A549 (cell line): ENCODE data around the gene TOM1L2.

Experiments
- CBX8 ChIP-seq: fragments of 200-600 bp; sonication (generic); IDR thresholded peaks from 2 replicates; pipeline ENCODE4 v1.6.1; 2016
- CHD2 ChIP-seq: fragments of 150-350 bp; IDR thresholded peaks from 2 replicates; pipeline ENCODE4 v1.6.1; 2014; ENCODE audit warnings: low read length; ENCODE audit not compliant: partially characterized antibody
- CTCF ChIP-seq: fragments of >200 bp; sonication (Bioruptor Twin); formaldehyde crosslinking; IDR thresholded peaks from 3 replicates; pipeline ENCODE4 v1.5.1; 2016
- ESRRA ChIP-seq: fragments of 150-350 bp; IDR thresholded peaks from 2 replicates; pipeline ENCODE4 v1.6.1; 2014; ENCODE audit warnings: mild to moderate bottlenecking, low read length, borderline replicate concordance
- MAX ChIP-seq: IDR thresholded peaks from 2 replicates; pipeline ENCODE4 v1.6.1; 2012
- RCOR1 ChIP-seq: fragments of 150-350 bp; IDR thresholded peaks from 2 replicates; pipeline ENCODE4 v1.6.1; 2014; ENCODE audit warnings: antibody characterized with exemption, low read length, low read depth
- ZNF302 ChIP-seq: fragments of 250-450 bp; sonication (Bioruptor Pico); IDR thresholded peaks from 2 replicates; pipeline ENCODE4 v1.9.0; 2021; ENCODE audit warnings: inconsistent platforms, mild to moderate bottlenecking, moderate library complexity
- TF ChIP-seq, protein P1 (sequence below): fragments of 200-600 bp; sonication (generic); IDR thresholded peaks from 2 replicates; pipeline ENCODE4 v1.6.1; 2016; ENCODE audit warnings: antibody characterized with exemption, mild to moderate bottlenecking, moderate library complexity

GRCh38 chr17:17970699-17971430 is 1.3 kb downstream of the TOM1L2 start:
- no peak for TF ChIP-seq CTCF
- TF ChIP-seq ZNF302 (CRISPR knock-in tag): no peak
- TF ChIP-seq, protein P1, sequence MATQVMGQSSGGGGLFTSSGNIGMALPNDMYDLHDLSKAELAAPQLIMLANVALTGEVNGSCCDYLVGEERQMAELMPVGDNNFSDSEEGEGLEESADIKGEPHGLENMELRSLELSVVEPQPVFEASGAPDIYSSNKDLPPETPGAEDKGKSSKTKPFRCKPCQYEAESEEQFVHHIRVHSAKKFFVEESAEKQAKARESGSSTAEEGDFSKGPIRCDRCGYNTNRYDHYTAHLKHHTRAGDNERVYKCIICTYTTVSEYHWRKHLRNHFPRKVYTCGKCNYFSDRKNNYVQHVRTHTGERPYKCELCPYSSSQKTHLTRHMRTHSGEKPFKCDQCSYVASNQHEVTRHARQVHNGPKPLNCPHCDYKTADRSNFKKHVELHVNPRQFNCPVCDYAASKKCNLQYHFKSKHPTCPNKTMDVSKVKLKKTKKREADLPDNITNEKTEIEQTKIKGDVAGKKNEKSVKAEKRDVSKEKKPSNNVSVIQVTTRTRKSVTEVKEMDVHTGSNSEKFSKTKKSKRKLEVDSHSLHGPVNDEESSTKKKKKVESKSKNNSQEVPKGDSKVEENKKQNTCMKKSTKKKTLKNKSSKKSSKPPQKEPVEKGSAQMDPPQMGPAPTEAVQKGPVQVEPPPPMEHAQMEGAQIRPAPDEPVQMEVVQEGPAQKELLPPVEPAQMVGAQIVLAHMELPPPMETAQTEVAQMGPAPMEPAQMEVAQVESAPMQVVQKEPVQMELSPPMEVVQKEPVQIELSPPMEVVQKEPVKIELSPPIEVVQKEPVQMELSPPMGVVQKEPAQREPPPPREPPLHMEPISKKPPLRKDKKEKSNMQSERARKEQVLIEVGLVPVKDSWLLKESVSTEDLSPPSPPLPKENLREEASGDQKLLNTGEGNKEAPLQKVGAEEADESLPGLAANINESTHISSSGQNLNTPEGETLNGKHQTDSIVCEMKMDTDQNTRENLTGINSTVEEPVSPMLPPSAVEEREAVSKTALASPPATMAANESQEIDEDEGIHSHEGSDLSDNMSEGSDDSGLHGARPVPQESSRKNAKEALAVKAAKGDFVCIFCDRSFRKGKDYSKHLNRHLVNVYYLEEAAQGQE: no peak
- TF ChIP-seq ESRRA: no peak
- TF ChIP-seq CHD2: no peak
- no peak for TF ChIP-seq RCOR1
- TF ChIP-seq CBX8: no peak
- TF ChIP-seq MAX: no peak
